DMS153 treated with DMSO at 0.1 percent for 48 hours (cell line): ENCODE measurements around the gene SHF.
A peak's percentile ranks its signal among the peaks of the same experiment; 100 is the strongest.

Experiments used
- DNase-seq: peaks from one replicate; lab custom pipeline; 2025; ENCODE audit not compliant: unreplicated experiment; lab: John Stamatoyannopoulos, UW

Gene SHF

GRCh38 chr15:45199136-45199810 lies 11.5 kb upstream of the SHF start:
- DNase-seq: peak; percentile 38

GRCh38 chr15:45198337-45199135 lies 10.8 kb upstream of the SHF start:
- DNase-seq: peak; percentile 72

- no peak for DNase-seq
Observed at GRCh38 chr15:45197512-45197911, 9.7 kb upstream of the SHF start.

GRCh38 chr15:45187578-45187893 lies 230 bp downstream of the SHF start:
- DNase-seq: no peak

GRCh38 chr15:45186771-45187577 lies 792 bp downstream of the SHF start:
- no peak for DNase-seq

GRCh38 chr15:45185903-45186770 lies 1.6 kb downstream of the SHF start:
- DNase-seq: no peak

GRCh38 chr15:45185069-45185779 lies 2.5 kb downstream of the SHF start:
- no peak for DNase-seq

GRCh38 chr15:45184562-45185041 lies 3.2 kb downstream of the SHF start:
- DNase-seq: no peak

- DNase-seq: no peak
Observed at GRCh38 chr15:45183511-45183910, 4.3 kb downstream of the SHF start.

- no peak for DNase-seq
Observed at GRCh38 chr15:45182996-45183395, 4.8 kb downstream of the SHF start.

- no peak for DNase-seq
Observed at GRCh38 chr15:45181491-45182285, 6.1 kb downstream of the SHF start.

- DNase-seq: no peak
Observed at GRCh38 chr15:45180648-45181436, 6.9 kb downstream of the SHF start.

- no peak for DNase-seq
Observed at GRCh38 chr15:45180201-45180600, 7.6 kb downstream of the SHF start.

- DNase-seq: no peak
Observed at GRCh38 chr15:45179221-45179985, 8.4 kb downstream of the SHF start.

GRCh38 chr15:45177285-45177684 lies 10.5 kb downstream of the SHF start:
- no peak for DNase-seq

GRCh38 chr15:45174577-45174976 lies 13.2 kb downstream of the SHF start:
- DNase-seq: no peak

- DNase-seq: no peak
Observed at GRCh38 chr15:45174069-45174468, 13.7 kb downstream of the SHF start.

GRCh38 chr15:45171912-45172311 lies 15.9 kb downstream of the SHF start:
- DNase-seq: no peak
